HG03103 (cell line): ENCODE measurements around the gene GRAMD1A.

Source experiments
- ATAC-seq: cut with Tn5 transposase; IDR thresholded peaks from one replicate; pipeline ENCODE4 v1.9.1; 2021; ENCODE audit warnings: low read depth; ENCODE audit not compliant: unreplicated experiment

Gene GRAMD1A

GRCh38 chr19:35069696-35070095, 69.6 kb downstream of the GRAMD1A start:
- ATAC-seq: no peak

GRCh38 chr19:35070471-35070870, 70.3 kb downstream of the GRAMD1A start:
- ATAC-seq: no peak

DNA sequence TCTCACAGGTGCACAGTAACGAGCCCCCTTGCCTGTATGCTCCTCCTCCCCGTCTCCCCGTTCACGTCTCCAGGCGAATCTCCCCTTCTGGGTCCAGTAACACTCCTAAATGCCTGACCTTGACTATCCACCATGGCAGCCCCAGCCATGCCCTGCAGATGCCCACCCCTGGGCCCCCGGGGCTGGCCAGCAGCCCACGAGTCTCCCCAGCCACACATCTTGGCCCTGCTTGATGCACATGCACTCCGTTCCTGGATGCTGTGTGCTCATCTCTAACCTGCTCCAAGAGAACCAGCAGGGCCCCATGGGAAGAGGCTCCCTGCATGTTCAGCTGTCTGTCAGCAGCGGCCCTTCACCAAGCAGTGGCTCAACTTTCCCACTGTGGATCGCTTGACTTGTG, 73.4 kb downstream of the GRAMD1A start:
- no peak for ATAC-seq

- no peak for ATAC-seq
Measured at GRCh38 chr19:35073941-35074340, 73.8 kb downstream of the GRAMD1A start.

GRCh38 chr19:35074426-35075201, 74.5 kb downstream of the GRAMD1A start:
- no peak for ATAC-seq

- no peak for ATAC-seq
Measured at GRCh38 chr19:35075202-35076025, 75.3 kb downstream of the GRAMD1A start.

DNA sequence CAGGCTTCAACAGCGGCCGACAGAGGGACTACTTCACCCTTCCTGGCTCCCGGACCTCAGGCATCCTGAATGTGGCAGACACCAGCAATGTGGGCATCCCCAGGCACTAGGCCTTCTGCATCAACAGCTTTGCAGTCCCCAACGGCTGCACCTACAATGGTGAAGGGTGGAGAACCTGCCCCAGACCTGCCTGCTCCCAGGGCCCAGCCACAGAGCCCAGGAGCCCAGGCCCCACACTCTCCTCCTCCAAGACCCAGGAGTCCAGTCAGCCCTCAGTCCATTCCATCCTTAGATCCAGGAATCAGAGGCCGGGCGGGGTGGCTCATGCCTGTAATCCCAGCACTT, 75.9 kb downstream of the GRAMD1A start:
- no peak for ATAC-seq
